Panc1 (cell line): Measurements from ENCODE around the gene SLC22A2. TPM values are rescaled to one million over a fixed set of nuclear protein-coding genes. Genes with fewer than 3 reads are reported as not detected.

Experiments
- ATAC-seq: fragments of 200-7000 bp; cut with Tn5 transposase; 2 replicates; pipeline ENCODE4 v1.9.1; 2020; ENCODE audit warnings: mild to moderate bottlenecking, moderate library complexity
- Bru-seq: library from RNA; stranded (reverse); fragments of 400-500 nt; gene quantifications from one replicate; lab custom pipeline; 2021; lab: Mats Ljungman, UMichigan
- BruChase-seq, 2 experiments: library from RNA; stranded (reverse); fragments of 400-500 nt; gene quantifications; one replicate each; lab custom pipeline; 2021; lab: Mats Ljungman, UMichigan
- BruUV-seq: library from RNA; stranded (reverse); fragments of 400-500 nt; replicated peaks from 2 replicates; lab custom pipeline; 2021; lab: Mats Ljungman, UMichigan
- CTCF ChIA-PET: fragments of 300-600 bp; sonication (Branson Sonifier 250); formaldehyde crosslinking; loops from one replicate; lab custom pipeline; 2022; ENCODE audit warnings: antibody characterized with exemption; lab: Charles Lee
- POLR2A ChIA-PET: fragments of 300-600 bp; sonication (Branson Sonifier 250); formaldehyde crosslinking; loops from one replicate; lab custom pipeline; 2022; ENCODE audit warnings: antibody characterized with exemption; lab: Charles Lee
- DNase-seq: peaks from one replicate; pipeline ENCODE4 v3.0.0-alpha.2; 2010; ENCODE audit warnings: low read depth, low spot score
- H3K27ac ChIP-seq: 2 replicates; pipeline ENCODE4 v1.5.1; 2011; ENCODE audit warnings: mild to moderate bottlenecking, low read length, inconsistent platforms
- H3K27me3 ChIP-seq: fragments of 200-500 bp; sonication (Bioruptor generic); 2 replicates; pipeline ENCODE4 v1.6.0; 2014; ENCODE audit warnings: low read length, inconsistent platforms; ENCODE audit not compliant: control insufficient read depth, insufficient read depth
- H3K36me3 ChIP-seq: fragments of 200-500 bp; sonication (Bioruptor generic); 2 replicates; pipeline ENCODE4 v1.5.1; 2014; ENCODE audit warnings: inconsistent platforms, mild to moderate bottlenecking, low read length, moderate library complexity; ENCODE audit not compliant: control insufficient read depth, insufficient read depth
- H3K4me1 ChIP-seq: 2 replicates; pipeline ENCODE4 v1.5.1; 2011; ENCODE audit warnings: inconsistent platforms, mild to moderate bottlenecking, low read length, moderate library complexity; ENCODE audit not compliant: control insufficient read depth, insufficient read depth
- H3K4me3 ChIP-seq, 2 experiments: 2 replicates each; pipeline ENCODE4 v1.5.1; 2011 to 2012; ENCODE audit warnings: low read depth in 2 of 2, low read length in 2 of 2, mild to moderate bottlenecking in 2 of 2, inconsistent platforms in 1 of 2, moderate library complexity in 1 of 2
- H3K9me3 ChIP-seq: fragments of 200-500 bp; sonication (Bioruptor generic); 2 replicates; pipeline ENCODE4 v1.5.1; 2014; ENCODE audit warnings: low read depth, mild to moderate bottlenecking, inconsistent platforms, low read length, moderate library complexity; ENCODE audit not compliant: control insufficient read depth, insufficient read depth
- POLR2AphosphoS5 ChIP-seq: IDR thresholded peaks from 2 replicates; pipeline ENCODE4 v1.6.1; 2012; ENCODE audit warnings: mild to moderate bottlenecking, low read depth, low read length, moderate library complexity
- REST ChIP-seq, 2 experiments: IDR thresholded peaks; 2 replicates each; pipeline ENCODE4 v1.6.1; 2011 to 2012; ENCODE audit warnings: low read depth in 2 of 2, control low read depth in 1 of 2, low read length in 1 of 2, mild to moderate bottlenecking in 1 of 2, moderate library complexity in 1 of 2; ENCODE audit not compliant: insufficient read depth in 1 of 2
- SIN3A ChIP-seq: IDR thresholded peaks from 2 replicates; pipeline ENCODE4 v1.6.1; 2012; ENCODE audit warnings: low read depth, mild to moderate bottlenecking, low read length, moderate library complexity, borderline replicate concordance; ENCODE audit not compliant: insufficient read depth
- TCF7L2 ChIP-seq: IDR thresholded peaks from 2 replicates; pipeline ENCODE4 v1.6.1; 2011; ENCODE audit warnings: mild to moderate bottlenecking, low read depth, low read length, inconsistent platforms
- in situ Hi-C: cut with HindIII; loops from 2 replicates; pipeline ENCODE4 v1.10.0; 2016; ENCODE audit warnings: low sequenced_read_pairs, low pct_unique_long_range_greater_than_20kb
- intact Hi-C: fragments of 100-400 bp; cut with micrococcal nuclease; formaldehyde crosslinking; loops from one replicate; pipeline ENCODE4 v1.10.0; 2022; ENCODE audit not compliant: unreplicated experiment
- long read RNA-seq: library from polyadenylated mRNA; unstranded; transcript quantifications from one replicate; pipeline ENCODE4 v2.0.0, GENCODE V29; 2021; ENCODE audit not compliant: unreplicated experiment
- polyA plus RNA-seq: library from polyadenylated mRNA; unstranded; fragments of >200 nt; gene quantifications from one replicate; pipeline ENCODE4 v1.2.1, GENCODE V29; 2012; ENCODE audit warnings: missing spikeins; ENCODE audit not compliant: insufficient read length
- total RNA-seq: library from RNA; stranded (reverse); gene quantifications from one replicate; pipeline ENCODE4 v1.2.1, GENCODE V29; 2021; ENCODE audit not compliant: unreplicated experiment
- TF ChIP-seq, protein P1 (sequence below): fragments of 450-650 bp; IDR thresholded peaks from 2 replicates; pipeline ENCODE4 v1.5.1; 2017; ENCODE audit warnings: mild to moderate bottlenecking

The SLC22A2 gene
- total RNA-seq (not detected), Bru-seq, nascent RNA (not detected), BruChase-seq, experiment 1, labeled RNA remaining after a 2-hour chase (not detected), BruChase-seq, experiment 2, labeled RNA remaining after a 6-hour chase (not detected)
- not detected for polyA plus RNA-seq
- long read RNA-seq, result 0 reads

- no peaks in the 10 kb centered on the region for H3K36me3 ChIP-seq
- intact Hi-C loops, result no loop called here
- ChIA-PET POLR2A (no interaction called here), CTCF (no interaction called here)
- no peaks in the 10 kb centered on the region for H3K27me3 ChIP-seq
- no peak within 1 kb of the TSS for H3K4me3 ChIP-seq
- ATAC-seq (no peak), DNase-seq (no peak)
- H3K9me3 ChIP-seq, result no peaks in the 10 kb centered on the region
- H3K4me1 ChIP-seq, result no peaks in the 10 kb centered on the region
- no TSS peak for BruUV-seq
- H3K27ac ChIP-seq, result no peak within 1 kb of the TSS
- TF ChIP-seq REST (IDR thresholded peaks at IDR 0.05; ENCODE audit: insufficient read depth in 1 of 2, low read depth in 2 of 2, low read length in 1 of 2), result no peak
- no peak for TF ChIP-seq SIN3A
- TF ChIP-seq TCF7L2, result no peak
- no peak for TF ChIP-seq POLR2AphosphoS5
- TF ChIP-seq, protein P1, sequence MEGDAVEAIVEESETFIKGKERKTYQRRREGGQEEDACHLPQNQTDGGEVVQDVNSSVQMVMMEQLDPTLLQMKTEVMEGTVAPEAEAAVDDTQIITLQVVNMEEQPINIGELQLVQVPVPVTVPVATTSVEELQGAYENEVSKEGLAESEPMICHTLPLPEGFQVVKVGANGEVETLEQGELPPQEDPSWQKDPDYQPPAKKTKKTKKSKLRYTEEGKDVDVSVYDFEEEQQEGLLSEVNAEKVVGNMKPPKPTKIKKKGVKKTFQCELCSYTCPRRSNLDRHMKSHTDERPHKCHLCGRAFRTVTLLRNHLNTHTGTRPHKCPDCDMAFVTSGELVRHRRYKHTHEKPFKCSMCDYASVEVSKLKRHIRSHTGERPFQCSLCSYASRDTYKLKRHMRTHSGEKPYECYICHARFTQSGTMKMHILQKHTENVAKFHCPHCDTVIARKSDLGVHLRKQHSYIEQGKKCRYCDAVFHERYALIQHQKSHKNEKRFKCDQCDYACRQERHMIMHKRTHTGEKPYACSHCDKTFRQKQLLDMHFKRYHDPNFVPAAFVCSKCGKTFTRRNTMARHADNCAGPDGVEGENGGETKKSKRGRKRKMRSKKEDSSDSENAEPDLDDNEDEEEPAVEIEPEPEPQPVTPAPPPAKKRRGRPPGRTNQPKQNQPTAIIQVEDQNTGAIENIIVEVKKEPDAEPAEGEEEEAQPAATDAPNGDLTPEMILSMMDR, result no peak
- in situ Hi-C loops, result no loop called here
Measured at GRCh38 chr6:160258346-160259142, at the start of gene SLC22A2. Gene SLC22A2 (minus strand): TSS chr6:160258821. CDS start chr6:160258757, 64 bp downstream.

- H3K27ac ChIP-seq, result no peak overlapping the region
- ChIA-PET CTCF (no interaction called here), POLR2A (no interaction called here)
- no peaks in the 10 kb centered on the region for H3K9me3 ChIP-seq
- TF ChIP-seq, protein P1, result no peak
- TF ChIP-seq POLR2AphosphoS5 (no peak), SIN3A (no peak), TCF7L2 (no peak), REST (IDR thresholded peaks at IDR 0.05; ENCODE audit: insufficient read depth in 1 of 2, low read depth in 2 of 2, low read length in 1 of 2) (no peak)
- in situ Hi-C loops (no loop called here), intact Hi-C loops (no loop called here)
- no peak overlapping the region for H3K4me3 ChIP-seq
- BruUV-seq, result no TSS peak
- no peaks in the 10 kb centered on the region for H3K36me3 ChIP-seq
- no peaks in the 10 kb centered on the region for H3K4me1 ChIP-seq
- no peak for DNase-seq
- H3K27me3 ChIP-seq, result no peaks in the 10 kb centered on the region
- no peak for ATAC-seq
Measured at GRCh38 chr6:160305926-160306713, 47.5 kb upstream of the SLC22A2 start.
